C4-2B (cell line): Measurements from ENCODE around the gene NBAS.

Experiments used
- CTCF ChIP-seq: fragments of 450-650 bp; conservative IDR thresholded peaks from 2 replicates; pipeline ENCODE4 v1.5.1; 2017; ENCODE audit warnings: mild to moderate bottlenecking
- ZFX ChIP-seq: fragments of 450-650 bp; IDR thresholded peaks from 2 replicates; pipeline ENCODE4 v1.6.1; 2017

DNA sequence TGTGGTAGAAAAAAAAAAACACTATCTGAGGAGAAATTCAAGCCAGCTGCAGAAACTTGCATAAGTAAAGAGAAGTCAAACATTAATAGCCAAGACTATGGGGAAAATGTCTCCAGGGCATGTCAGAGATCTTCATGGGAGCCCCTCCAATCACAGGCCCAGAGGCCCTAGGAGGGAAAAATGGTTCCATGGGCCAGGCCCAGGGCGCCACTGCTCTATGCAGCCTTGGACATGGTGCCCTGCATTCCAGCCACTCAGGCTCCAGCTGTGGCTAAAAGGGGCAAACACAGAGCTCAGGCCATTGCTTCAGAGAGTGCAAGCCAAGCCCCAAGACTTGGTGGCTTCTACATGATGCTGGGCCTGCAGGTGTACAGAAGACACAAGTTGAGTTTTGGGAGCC lies 354.7 kb downstream of the NBAS start:
- TF ChIP-seq CTCF (no peak), ZFX (no peak)
